HUES64 (cell line): ENCODE results near the gene ODF2.
A peak's percentile ranks its signal among the peaks of the same experiment; 100 is the strongest.

ENCODE experiments used
- H3K27ac ChIP-seq: 2 replicates; pipeline ENCODE4 v1.7.0; 2013; ENCODE audit warnings: low read depth, low read length, inconsistent platforms
- H3K27me3 ChIP-seq: 2 replicates; pipeline ENCODE4 v1.6.1; 2013; ENCODE audit warnings: mild to moderate bottlenecking, low read length; ENCODE audit not compliant: insufficient read depth
- H3K36me3 ChIP-seq: 2 replicates; pipeline ENCODE4 v1.6.1; 2013; ENCODE audit warnings: mild to moderate bottlenecking, low read length; ENCODE audit not compliant: insufficient read depth
- H3K4me1 ChIP-seq: 2 replicates; pipeline ENCODE4 v1.6.1; 2013; ENCODE audit warnings: mild to moderate bottlenecking, low read length, moderate library complexity; ENCODE audit not compliant: insufficient read depth
- H3K4me3 ChIP-seq: 2 replicates; pipeline ENCODE4 v1.5.1; 2013; ENCODE audit warnings: mild to moderate bottlenecking, low read length, moderate library complexity
- H3K9ac ChIP-seq: 2 replicates; pipeline ENCODE4 v1.6.1; 2013; ENCODE audit warnings: mild to moderate bottlenecking, low read depth, low read length
- H3K9me3 ChIP-seq: 2 replicates; pipeline ENCODE4 v1.6.1; 2013; ENCODE audit warnings: low read depth, low read length; ENCODE audit not compliant: insufficient read depth
- WGBS: fragments of 150-250, 120-280 bp; methylation state at CpG from one replicate; pipeline ENCODE4 v1.1.7; 2013; ENCODE audit warnings: missing lambda C conversion rate; 5-methylcytosine and 5-hydroxymethylcytosine counted together

ODF2 gene

DNA sequence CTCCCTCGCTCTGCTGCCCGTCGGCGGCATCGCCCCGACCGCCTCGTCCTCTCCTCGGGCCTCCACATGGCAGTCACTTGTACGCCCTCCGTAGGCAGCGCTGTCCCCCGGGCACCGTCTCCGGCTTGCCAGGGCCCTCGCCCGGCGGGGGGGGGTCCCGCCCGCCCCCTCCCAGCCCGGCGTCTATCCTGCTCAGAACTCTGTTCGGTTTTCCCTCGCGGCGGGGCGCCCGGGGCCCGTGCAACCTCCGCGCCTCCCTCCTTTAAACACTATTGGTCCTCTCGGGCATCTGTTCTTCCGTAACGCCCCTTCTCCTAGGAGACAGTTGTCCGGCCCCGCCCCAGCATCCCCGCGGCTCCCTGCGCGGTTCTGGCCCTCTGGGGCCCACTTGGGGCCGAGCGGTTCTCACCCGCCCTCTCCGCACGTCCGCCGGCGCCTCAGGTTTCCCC lies 831 bp downstream of the ODF2 start:
- Histone ChIP-seq H3K9ac (no peak overlapping the region), H3K9me3 (no peaks in the 10 kb centered on the region), H3K36me3 (peaks cover 20% of the 10 kb centered on the region), H3K4me3 (peak overlapping the region; percentile 67), H3K27me3 (peaks cover 74% of the 10 kb centered on the region), H3K4me1 (peaks cover 5% of the 10 kb centered on the region; the same call in 1 of the 2 replicates), H3K27ac (peak overlapping the region; percentile 65; the same call in 1 of the 2 replicates)
- under 1% methylated on average over 48 of the region's 48 CpGs for WGBS

DNA sequence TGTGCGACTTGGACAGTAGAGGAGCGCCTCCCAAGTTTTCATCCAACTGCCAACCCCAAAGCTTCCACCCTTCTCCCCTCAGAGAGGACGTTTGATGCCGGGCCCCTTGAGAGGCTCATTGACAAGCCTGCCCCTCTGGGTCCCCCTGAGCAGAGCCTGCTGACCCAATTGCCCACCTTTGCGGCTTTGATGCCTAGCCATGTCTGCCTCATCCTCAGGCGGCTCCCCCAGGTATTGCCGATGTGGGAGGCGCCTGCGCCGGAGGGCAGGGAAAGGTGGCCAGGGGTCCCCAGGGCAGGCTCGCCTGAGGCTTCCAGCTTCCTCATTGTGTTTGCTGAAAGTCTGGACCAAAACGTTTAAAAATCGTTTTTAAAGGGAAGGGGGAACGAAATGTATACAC lies 1.4 kb downstream of the ODF2 start:
- no peak overlapping the region for H3K27ac ChIP-seq
- peaks cover 25% of the 10 kb centered on the region for H3K36me3 ChIP-seq
- H3K4me3 ChIP-seq: peak overlapping the region; percentile 67
- H3K4me1 ChIP-seq: peaks cover 5% of the 10 kb centered on the region; the same call in 1 of the 2 replicates
- peaks cover 69% of the 10 kb centered on the region for H3K27me3 ChIP-seq
- H3K9ac ChIP-seq: no peak overlapping the region
- no peaks in the 10 kb centered on the region for H3K9me3 ChIP-seq
- WGBS: 19% methylated on average over 14 of the region's 14 CpGs

DNA sequence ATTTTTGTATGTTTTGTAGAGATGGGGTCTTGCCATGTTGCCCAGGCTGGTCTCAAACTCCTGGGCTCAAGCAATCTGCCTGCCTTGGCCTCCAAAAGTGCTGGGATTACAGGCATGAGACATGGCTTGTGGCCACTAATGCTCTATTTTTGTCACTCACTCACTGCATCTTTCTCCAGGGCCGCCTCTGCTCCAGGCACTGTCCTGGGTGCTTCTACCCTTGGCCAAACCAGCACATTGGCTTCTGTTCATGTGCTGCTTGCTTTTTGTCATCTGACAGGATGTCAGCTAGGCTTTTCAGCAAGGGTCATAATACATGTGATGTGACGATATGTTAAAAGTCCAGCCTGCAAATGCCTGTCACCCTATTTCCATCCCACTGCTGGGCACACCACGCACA lies 3.2 kb downstream of the ODF2 start:
- no peak overlapping the region for H3K9ac ChIP-seq
- peaks cover 34% of the 10 kb centered on the region for H3K36me3 ChIP-seq
- H3K9me3 ChIP-seq: no peaks in the 10 kb centered on the region
- peaks cover 5% of the 10 kb centered on the region; the same call in 1 of the 2 replicates for H3K4me1 ChIP-seq
- no peak overlapping the region for H3K27ac ChIP-seq
- 91% methylated on average over 3 of the region's 3 CpGs for WGBS
- peaks cover 60% of the 10 kb centered on the region for H3K27me3 ChIP-seq
- H3K4me3 ChIP-seq: no peak overlapping the region

DNA sequence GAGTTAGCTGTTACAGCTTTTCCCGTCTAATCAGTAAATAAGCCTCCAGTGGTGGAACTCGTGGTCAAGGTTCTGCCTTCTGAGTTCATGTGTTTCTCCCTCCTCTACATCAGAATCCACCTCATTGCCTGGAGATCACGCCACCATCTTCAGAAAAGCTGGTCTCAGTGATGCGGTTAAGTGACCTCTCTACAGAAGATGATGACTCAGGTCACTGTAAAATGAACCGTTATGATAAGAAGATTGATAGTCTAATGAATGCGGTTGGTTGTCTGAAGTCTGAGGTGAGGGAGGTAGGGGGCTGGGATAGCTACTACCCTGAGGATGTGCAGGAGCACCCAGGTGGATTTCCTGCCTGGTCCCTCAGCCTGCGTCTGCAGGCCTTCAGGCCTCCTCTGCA lies 13.3 kb downstream of the ODF2 start:
- Histone ChIP-seq H3K36me3 (peaks cover 11% of the 10 kb centered on the region; the same call in 1 of the 2 replicates), H3K27me3 (no peaks in the 10 kb centered on the region), H3K4me1 (no peaks in the 10 kb centered on the region), H3K9me3 (no peaks in the 10 kb centered on the region), H3K4me3 (no peak overlapping the region), H3K27ac (no peak overlapping the region), H3K9ac (no peak overlapping the region)
- WGBS: 96% methylated on average over 7 of the region's 7 CpGs

DNA sequence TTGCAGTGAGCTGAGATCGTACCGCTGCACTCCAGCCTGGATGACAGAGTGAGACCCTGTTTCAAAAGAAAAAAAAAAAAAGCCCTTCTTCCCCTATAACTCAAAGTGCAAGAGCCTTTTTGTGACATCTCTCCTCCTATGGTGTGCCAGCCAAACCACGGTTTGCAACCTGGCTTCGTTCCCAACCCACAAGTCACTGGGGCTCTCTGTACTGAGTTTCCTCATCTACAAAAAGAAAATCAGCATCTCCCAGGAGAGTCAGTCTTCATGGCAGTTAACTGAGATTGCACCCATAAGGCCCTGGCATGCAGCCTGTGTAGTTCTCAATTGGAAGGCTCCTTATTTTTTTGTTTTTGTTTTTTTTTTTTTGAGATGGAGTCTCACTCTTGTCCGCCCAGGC lies 14.8 kb downstream of the ODF2 start:
- H3K36me3 ChIP-seq: peaks cover 11% of the 10 kb centered on the region; the same call in 1 of the 2 replicates

DNA sequence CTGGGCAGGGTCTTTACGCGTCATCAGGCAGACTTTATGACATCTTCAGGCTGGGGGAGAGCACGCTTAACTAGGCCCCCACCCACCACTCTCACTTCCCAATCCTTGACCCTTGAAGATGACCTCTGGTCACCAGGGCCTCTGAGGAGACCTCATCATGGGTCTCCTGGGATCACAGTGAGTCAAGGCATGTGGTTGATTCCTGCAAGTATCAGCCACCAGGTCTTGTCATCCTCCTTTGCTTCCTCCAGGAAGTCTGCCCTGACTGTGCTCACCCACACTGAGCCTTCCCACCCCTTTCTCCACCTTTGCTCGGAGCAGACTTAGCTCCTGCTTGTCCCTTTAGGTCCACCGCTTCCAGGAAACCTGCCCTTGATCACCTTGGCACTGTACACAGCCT lies 17.3 kb downstream of the ODF2 start:
- no peak overlapping the region for H3K4me3 ChIP-seq
- no peaks in the 10 kb centered on the region for H3K9me3 ChIP-seq
- H3K9ac ChIP-seq: no peak overlapping the region
- peaks cover 14% of the 10 kb centered on the region; the same call in 1 of the 2 replicates for H3K36me3 ChIP-seq
- H3K27ac ChIP-seq: no peak overlapping the region
- H3K27me3 ChIP-seq: no peaks in the 10 kb centered on the region
- 94% methylated on average over 5 of the region's 5 CpGs for WGBS
- H3K4me1 ChIP-seq: no peaks in the 10 kb centered on the region

More for the DNA sequence above, 14.8 kb downstream of the ODF2 start:
- no peaks in the 10 kb centered on the region for H3K27me3 ChIP-seq
- H3K9me3 ChIP-seq: no peaks in the 10 kb centered on the region
- no peak overlapping the region for H3K9ac ChIP-seq
- no peaks in the 10 kb centered on the region for H3K4me1 ChIP-seq
- no peak overlapping the region for H3K27ac ChIP-seq
- WGBS: 96% methylated on average over 5 of the region's 5 CpGs
- no peak overlapping the region for H3K4me3 ChIP-seq

DNA sequence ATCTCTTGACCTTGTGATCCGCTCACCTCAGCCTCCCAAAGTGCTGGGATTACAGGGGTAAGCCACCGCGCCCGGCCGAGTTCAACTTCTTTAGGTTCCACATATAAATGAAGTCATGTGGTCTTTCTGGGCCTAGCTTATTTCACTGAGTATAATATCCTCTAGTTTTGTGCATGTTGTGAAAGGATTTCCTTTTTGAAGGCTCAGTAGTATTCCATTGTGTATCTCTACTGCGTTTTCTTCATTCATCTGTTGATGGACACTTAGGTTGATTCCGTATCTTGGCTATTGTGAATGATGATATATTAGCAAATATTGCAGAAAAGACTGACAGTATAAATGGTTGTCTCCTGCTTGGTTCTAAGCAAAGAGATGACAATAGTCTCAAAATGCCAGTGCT lies 20.1 kb downstream of the ODF2 start:
- no peak overlapping the region for H3K4me3 ChIP-seq

DNA sequence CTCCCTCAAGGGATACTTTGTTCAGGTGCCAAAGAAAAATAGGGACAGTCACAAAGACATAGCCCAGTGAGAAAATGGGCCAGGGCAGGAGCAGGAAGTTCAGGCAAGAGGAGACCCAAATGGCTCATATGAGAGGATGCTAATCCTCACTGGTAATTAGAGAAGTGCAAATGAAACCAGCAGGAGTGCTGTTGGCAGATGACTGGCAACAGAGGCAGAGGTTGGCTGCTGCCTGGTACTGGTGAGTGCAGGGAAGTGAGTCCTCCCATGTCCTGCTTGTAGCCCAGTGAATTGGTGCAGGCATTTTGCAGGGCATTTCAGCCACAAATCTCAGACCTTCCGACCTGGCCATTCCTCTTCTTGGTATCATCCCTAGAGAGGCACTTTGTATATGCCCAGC lies 23.5 kb downstream of the ODF2 start:
- Histone ChIP-seq H3K4me3 (no peak overlapping the region), H3K4me1 (no peaks in the 10 kb centered on the region), H3K27ac (no peak overlapping the region), H3K36me3 (peaks cover 30% of the 10 kb centered on the region), H3K9me3 (no peaks in the 10 kb centered on the region), H3K27me3 (no peaks in the 10 kb centered on the region), H3K9ac (no peak overlapping the region)
- 78% methylated on average over 1 of the region's 1 CpG for WGBS

More for the DNA sequence above, 20.1 kb downstream of the ODF2 start:
- Histone ChIP-seq H3K36me3 (peaks cover 15% of the 10 kb centered on the region; the same call in 1 of the 2 replicates), H3K4me1 (no peaks in the 10 kb centered on the region), H3K27me3 (no peaks in the 10 kb centered on the region), H3K9ac (no peak overlapping the region), H3K9me3 (no peaks in the 10 kb centered on the region), H3K27ac (no peak overlapping the region)
- WGBS: 96% methylated on average over 7 of the region's 7 CpGs

DNA sequence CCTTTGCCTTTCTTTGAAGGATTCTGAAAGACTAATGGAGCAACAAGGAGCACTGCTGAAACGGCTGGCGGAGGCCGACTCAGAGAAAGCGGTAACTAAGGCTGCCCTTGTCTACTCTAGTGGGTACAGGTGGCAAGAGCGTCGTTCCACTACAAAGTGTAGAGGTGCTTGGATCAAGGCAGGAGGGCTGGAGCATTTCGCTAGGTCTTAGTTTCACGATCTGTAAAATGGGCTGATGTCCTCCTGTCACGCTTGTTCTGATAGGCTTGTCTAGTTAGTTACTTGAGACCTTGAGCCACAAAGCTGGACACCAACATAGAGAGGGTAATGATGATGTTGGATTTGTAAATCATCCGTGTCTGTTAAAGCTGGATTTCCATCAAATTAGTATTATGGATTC lies 25.8 kb downstream of the ODF2 start:
- Histone ChIP-seq H3K4me3 (no peak overlapping the region), H3K4me1 (no peaks in the 10 kb centered on the region), H3K27ac (no peak overlapping the region), H3K9me3 (no peaks in the 10 kb centered on the region), H3K9ac (no peak overlapping the region), H3K36me3 (peaks cover 40% of the 10 kb centered on the region), H3K27me3 (no peaks in the 10 kb centered on the region)
- 95% methylated on average over 10 of the region's 10 CpGs for WGBS

DNA sequence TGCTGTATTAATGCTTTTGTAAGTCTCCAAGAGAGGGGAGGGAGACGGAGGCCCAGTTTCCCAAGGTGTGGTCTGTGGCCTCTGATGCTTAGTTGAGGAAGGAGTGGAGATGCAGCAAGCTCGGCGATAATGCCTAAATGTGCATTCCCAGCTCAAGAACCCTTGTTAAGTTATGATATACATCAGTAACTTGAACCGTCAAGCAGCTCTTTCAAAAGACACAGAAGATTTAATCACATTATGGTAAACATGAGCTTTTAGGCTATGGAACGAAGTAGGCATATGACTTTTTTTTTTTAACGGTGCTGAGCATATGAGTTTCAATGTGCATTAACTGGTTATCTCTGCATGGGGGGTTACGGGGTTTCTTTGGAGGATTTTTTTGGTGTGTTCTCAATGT lies 26.4 kb downstream of the ODF2 start:
- Histone ChIP-seq H3K9ac (no peak overlapping the region), H3K36me3 (peaks cover 46% of the 10 kb centered on the region), H3K9me3 (no peaks in the 10 kb centered on the region), H3K4me1 (no peaks in the 10 kb centered on the region), H3K27me3 (no peaks in the 10 kb centered on the region), H3K27ac (no peak overlapping the region), H3K4me3 (no peak overlapping the region)
- WGBS: 94% methylated on average over 7 of the region's 7 CpGs

DNA sequence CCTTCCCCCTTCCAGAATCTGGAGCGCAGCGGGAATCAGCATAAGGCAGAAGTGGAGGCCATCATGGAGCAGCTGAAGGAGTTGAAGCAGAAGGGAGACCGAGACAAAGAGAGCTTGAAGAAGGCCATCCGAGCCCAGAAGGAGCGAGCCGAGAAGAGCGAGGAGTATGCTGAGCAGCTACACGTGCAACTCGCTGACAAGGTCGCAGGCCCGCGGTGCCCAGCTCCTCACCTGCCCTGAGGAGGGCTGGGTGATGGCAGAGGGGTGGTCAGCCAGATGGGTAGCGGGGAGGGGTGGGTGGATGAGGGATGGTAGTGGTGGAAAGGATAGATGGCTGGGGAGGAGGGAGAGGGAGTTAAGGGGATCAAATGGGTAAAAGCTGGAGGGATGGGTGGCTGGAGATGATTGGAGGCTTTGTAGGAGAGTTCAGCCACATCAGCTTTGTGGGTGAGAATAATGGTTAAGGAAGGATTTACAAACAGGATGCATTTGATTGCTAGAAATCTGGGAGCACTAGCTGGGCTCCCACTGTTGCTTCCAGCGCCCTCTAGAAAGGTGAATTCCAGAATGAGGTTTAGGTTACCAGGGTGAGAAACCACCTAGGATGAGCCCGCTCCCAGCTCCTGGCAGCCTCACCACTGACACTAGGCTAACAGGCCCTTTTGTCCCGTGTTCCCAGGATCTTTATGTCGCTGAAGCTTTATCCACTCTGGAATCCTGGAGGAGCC lies 29.0 kb downstream of the ODF2 start:
- 93% methylated on average over 17 of the region's 17 CpGs for whole genome bisulfite sequencing
- Histone ChIP-seq H3K9me3 (no peaks in the 10 kb centered on the region), H3K4me1 (no peaks in the 10 kb centered on the region), H3K27me3 (no peaks in the 10 kb centered on the region), H3K4me3 (no peak overlapping the region), H3K9ac (no peak overlapping the region), H3K36me3 (peaks cover 58% of the 10 kb centered on the region), H3K27ac (no peak overlapping the region)
